Upper lobe of left lung (tissue), 4 donors: ENCODE results near the gene BMP5.

Experiments
- CTCF ChIP-seq, 6 experiments: fragments of 450-650 bp in 4 of 6; fragments of 200-600 bp in 2 of 6; sonication (generic) in 2 of 6; IDR thresholded peaks; one replicate each; pipeline ENCODE4 v1.5.1; 2016 to 2019; ENCODE audit warnings: antibody characterized with exemption in 6 of 6
- EP300 ChIP-seq, 4 donors: sonication (generic); formaldehyde crosslinking; IDR thresholded peaks; one replicate each; pipeline ENCODE4 v1.5.1; 2017; ENCODE audit warnings: antibody characterized with exemption in 4 of 4, control low read depth in 2 of 4
- POLR2A ChIP-seq, 4 donors: fragments of 450-650 bp; IDR thresholded peaks; one replicate each; pipeline ENCODE4 v1.5.1; 2016 to 2017; ENCODE audit warnings: antibody characterized with exemption in 4 of 4, mild to moderate bottlenecking in 2 of 4
- POLR2AphosphoS5 ChIP-seq, 2 donors: sonication (generic); formaldehyde crosslinking; IDR thresholded peaks; one replicate each; pipeline ENCODE4 v1.5.1; 2017; ENCODE audit warnings: antibody characterized with exemption in 2 of 2

- TF ChIP-seq POLR2A (IDR thresholded peaks at IDR 0.05) = no peak
- TF ChIP-seq POLR2AphosphoS5 (IDR thresholded peaks at IDR 0.05) = no peak
- no peak for TF ChIP-seq CTCF (IDR thresholded peaks at IDR 0.05)
- no peak for TF ChIP-seq EP300 (IDR thresholded peaks at IDR 0.05)
These were observed 54.7 kb downstream of the BMP5 start for GRCh38 chr6:55820696-55821095.
